Measurements from ENCODE around the gene IL1F10.

DNA sequence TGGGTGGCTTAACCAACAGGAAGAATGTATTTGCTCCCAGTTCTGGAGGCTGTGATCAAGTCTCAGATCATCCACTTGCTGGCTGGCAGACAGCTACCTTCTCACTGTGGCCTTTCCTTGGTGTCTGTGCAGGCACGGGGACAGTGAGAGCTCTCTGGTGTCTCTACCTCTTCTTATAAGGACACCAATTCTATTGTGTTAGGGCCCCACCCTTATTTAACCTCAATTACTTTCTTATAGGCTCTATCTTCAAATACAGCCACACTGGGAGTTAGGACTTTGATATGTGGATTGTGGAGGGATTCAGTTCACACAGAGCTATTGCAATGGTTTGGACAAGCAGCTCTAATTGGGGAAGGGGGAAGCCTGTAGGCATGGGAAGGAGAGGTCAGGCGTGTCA, 34.4 kb downstream of the IL1F10 start:
- TF ChIP-seq, protein P1, sequence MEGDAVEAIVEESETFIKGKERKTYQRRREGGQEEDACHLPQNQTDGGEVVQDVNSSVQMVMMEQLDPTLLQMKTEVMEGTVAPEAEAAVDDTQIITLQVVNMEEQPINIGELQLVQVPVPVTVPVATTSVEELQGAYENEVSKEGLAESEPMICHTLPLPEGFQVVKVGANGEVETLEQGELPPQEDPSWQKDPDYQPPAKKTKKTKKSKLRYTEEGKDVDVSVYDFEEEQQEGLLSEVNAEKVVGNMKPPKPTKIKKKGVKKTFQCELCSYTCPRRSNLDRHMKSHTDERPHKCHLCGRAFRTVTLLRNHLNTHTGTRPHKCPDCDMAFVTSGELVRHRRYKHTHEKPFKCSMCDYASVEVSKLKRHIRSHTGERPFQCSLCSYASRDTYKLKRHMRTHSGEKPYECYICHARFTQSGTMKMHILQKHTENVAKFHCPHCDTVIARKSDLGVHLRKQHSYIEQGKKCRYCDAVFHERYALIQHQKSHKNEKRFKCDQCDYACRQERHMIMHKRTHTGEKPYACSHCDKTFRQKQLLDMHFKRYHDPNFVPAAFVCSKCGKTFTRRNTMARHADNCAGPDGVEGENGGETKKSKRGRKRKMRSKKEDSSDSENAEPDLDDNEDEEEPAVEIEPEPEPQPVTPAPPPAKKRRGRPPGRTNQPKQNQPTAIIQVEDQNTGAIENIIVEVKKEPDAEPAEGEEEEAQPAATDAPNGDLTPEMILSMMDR (conservative IDR thresholded peaks at IDR 0.05; ENCODE audit: low read depth, low read length): no peak
- no peak for TF ChIP-seq EZH2 (IDR thresholded peaks at IDR 0.05; ENCODE audit: borderline replicate concordance, low read depth, low read length, poor library complexity, severe bottlenecking)

Measured in A673 (cell line).